ENCODE results near the gene SCGN. TPM values are rescaled to one million over a fixed set of nuclear protein-coding genes. Genes with fewer than 3 reads are reported as not detected.

The SCGN gene
- total and polyA plus RNA-seq, 2 of the 13 experiments (the other 11 are each of a cell fraction or from before 2014, with no cell fraction given), result 2.9 to 29.0 TPM

DNA sequence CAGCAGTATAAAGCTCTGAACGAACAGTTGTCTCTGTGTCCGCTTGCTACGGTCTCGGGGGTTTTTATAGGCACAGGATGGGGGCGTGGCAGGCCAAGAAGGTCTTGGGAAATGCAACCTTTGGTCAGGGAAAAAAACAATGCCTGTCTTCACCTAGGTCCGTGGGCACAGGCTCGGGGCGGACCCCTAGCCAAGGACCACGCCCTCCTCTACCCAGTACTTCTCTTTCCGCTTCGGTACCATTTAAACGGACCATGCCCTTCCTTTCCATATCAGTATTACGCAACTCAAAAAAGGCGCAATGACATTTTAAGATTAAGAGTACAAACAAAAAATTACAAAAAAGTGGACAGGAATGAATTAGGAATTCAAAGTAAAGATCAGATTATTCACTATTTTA, 58.3 kb downstream of the SCGN start:
- Histone ChIP-seq H2AFZ (ENCODE audit: low read length) (no peak overlapping the region), H3K36me3 (replicated peaks in 1 of 2; ENCODE audit: control insufficient read depth in 1 of 2, insufficient read depth in 2 of 2, low read length in 2 of 2) (no peaks in the 10 kb centered on the region), H4K20me1 (ENCODE audit: insufficient read depth, low read length) (no peaks in the 10 kb centered on the region), H3K27me3 (ENCODE audit: control insufficient read depth in 1 of 2, insufficient read depth in 2 of 2, low read length in 2 of 2) (no peaks in the 10 kb centered on the region), H3K4me1 (ENCODE audit: insufficient read depth, low read length) (peaks cover 37% of the 10 kb centered on the region), H3K9ac (ENCODE audit: insufficient read depth, low read depth, low read length) (no peak overlapping the region), H3K79me2 (ENCODE audit: insufficient read depth, low read length) (no peaks in the 10 kb centered on the region), H3K4me2 (ENCODE audit: low read depth, low read length) (no peak overlapping the region), H3K27ac (ENCODE audit: extremely low read length, insufficient read depth, low read length) (no peak overlapping the region), H3K9me3 (ENCODE audit: low read length) (no peaks in the 10 kb centered on the region), H3K4me3 (replicated peaks in 1 of 3; ENCODE audit: insufficient read depth in 1 of 3, low read depth in 2 of 3, low read length in 3 of 3) (no peak overlapping the region)
- no peak for ATAC-seq
- BruUV-seq (replicated peaks), result no TSS peak
- DNase-seq (ENCODE audit: low spot score), result no peak
- intact Hi-C loops (cut with micrococcal nuclease; ENCODE audit: unreplicated experiment), result no loop called here
- POLR2A ChIA-PET, result no interaction called here
- TF ChIP-seq SOX13 (IDR thresholded peaks at IDR 0.05) (no peak), SOX13 (CRISPR knock-in tag; conservative IDR thresholded peaks at IDR 0.05 in 1 of 2, IDR thresholded peaks at IDR 0.05 in 1 of 2) (peak in 1 of 2 experiments; percentile 34; a peak in 1 of 4 replicates), CEBPG (CRISPR knock-in tag; IDR thresholded peaks at IDR 0.05) (peak; percentile 55), CEBPB (IDR thresholded peaks at IDR 0.05; ENCODE audit: borderline replicate concordance, low read depth, low read length) (peak; percentile 89), EHMT2 (IDR thresholded peaks at IDR 0.05; ENCODE audit: borderline replicate concordance, low read depth, low read length) (no peak), ZNF207 (IDR thresholded peaks at IDR 0.05; ENCODE audit: borderline replicate concordance) (no peak)
- TF ChIP-seq, protein P1, sequence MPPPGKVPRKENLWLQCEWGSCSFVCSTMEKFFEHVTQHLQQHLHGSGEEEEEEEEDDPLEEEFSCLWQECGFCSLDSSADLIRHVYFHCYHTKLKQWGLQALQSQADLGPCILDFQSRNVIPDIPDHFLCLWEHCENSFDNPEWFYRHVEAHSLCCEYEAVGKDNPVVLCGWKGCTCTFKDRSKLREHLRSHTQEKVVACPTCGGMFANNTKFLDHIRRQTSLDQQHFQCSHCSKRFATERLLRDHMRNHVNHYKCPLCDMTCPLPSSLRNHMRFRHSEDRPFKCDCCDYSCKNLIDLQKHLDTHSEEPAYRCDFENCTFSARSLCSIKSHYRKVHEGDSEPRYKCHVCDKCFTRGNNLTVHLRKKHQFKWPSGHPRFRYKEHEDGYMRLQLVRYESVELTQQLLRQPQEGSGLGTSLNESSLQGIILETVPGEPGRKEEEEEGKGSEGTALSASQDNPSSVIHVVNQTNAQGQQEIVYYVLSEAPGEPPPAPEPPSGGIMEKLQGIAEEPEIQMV (CRISPR knock-in tag; IDR thresholded peaks at IDR 0.05; ENCODE audit: low read depth), result peak; percentile 93; the same call in 1 of the 2 replicates
- TF ChIP-seq, protein P2, sequence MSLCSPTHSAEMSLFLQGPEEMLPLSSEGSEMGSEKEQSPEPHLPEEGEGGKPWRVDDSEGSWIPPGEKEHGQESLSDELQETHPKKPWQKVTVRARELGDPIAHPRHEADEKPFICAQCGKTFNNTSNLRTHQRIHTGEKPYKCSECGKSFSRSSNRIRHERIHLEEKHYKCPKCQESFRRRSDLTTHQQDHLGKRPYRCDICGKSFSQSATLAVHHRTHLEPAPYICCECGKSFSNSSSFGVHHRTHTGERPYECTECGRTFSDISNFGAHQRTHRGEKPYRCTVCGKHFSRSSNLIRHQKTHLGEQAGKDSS (CRISPR knock-in tag; IDR thresholded peaks at IDR 0.05; ENCODE audit: borderline replicate concordance, low read depth), result no peak
- TF ChIP-seq, protein P3, sequence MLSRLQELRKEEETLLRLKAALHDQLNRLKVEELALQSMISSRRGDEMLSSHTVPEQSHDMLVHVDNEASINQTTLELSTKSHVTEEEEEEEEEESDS (CRISPR knock-in tag; IDR thresholded peaks at IDR 0.05; ENCODE audit: borderline replicate concordance), result no peak
- 59% methylated on average over 14 of the region's 14 CpGs for WGBS (ENCODE audit: low lambda C conversion rate)
- CTCF ChIA-PET (ENCODE audit: low intra/inter-chr PET ratio, low total read pairs), result no interaction called here
- FAIRE-seq, result no peak
- in situ Hi-C loops (cut with HindIII; ENCODE audit: extremely low pct_ligation_motif_present, low pct_unique_long_range_greater_than_20kb), result no loop called here
